Parathyroid adenoma (tissue), 2 donors: Measurements from ENCODE around the gene GNAZ.

Experiments used
- H2AFZ ChIP-seq: fragments of 300-600 bp; sonication (generic); one replicate; pipeline ENCODE4 v1.7.0; 2017; ENCODE audit warnings: antibody characterized with exemption, mild to moderate bottlenecking
- H3K27ac ChIP-seq: fragments of 300-600 bp; sonication (generic); one replicate; pipeline ENCODE4 v1.7.0; 2017
- H3K27me3 ChIP-seq: fragments of 300-600 bp; sonication (generic); one replicate; pipeline ENCODE4 v1.7.0; 2017; ENCODE audit warnings: low read length; ENCODE audit not compliant: control insufficient read depth, insufficient read depth
- H3K36me3 ChIP-seq: fragments of 300-600 bp; sonication (generic); one replicate; pipeline ENCODE4 v1.7.0; 2017; ENCODE audit warnings: low read length; ENCODE audit not compliant: control insufficient read depth, insufficient read depth
- H3K4me1 ChIP-seq: fragments of 300-600 bp; sonication (generic); one replicate; pipeline ENCODE4 v1.7.0; 2017; ENCODE audit warnings: control low read depth
- H3K4me2 ChIP-seq: fragments of 300-600 bp; sonication (generic); one replicate; pipeline ENCODE4 v1.7.0; 2017; ENCODE audit warnings: low read length
- H3K4me3 ChIP-seq: fragments of 300-600 bp; sonication (generic); one replicate; pipeline ENCODE4 v1.7.0; 2017; ENCODE audit warnings: low read depth, low read length
- H3K79me2 ChIP-seq: fragments of 300-600 bp; sonication (generic); one replicate; pipeline ENCODE4 v1.7.0; 2017; ENCODE audit warnings: control low read depth
- H3K9ac ChIP-seq: fragments of 300-600 bp; sonication (generic); one replicate; pipeline ENCODE4 v1.7.0; 2017; ENCODE audit warnings: mild to moderate bottlenecking
- H3K9me3 ChIP-seq: fragments of 300-600 bp; sonication (generic); one replicate; pipeline ENCODE4 v1.7.0; 2017; ENCODE audit warnings: low read length; ENCODE audit not compliant: control insufficient read depth
- CTCF ChIP-seq: fragments of 300-600 bp; sonication (generic); IDR thresholded peaks from one replicate; pipeline ENCODE4 v1.7.0; 2017; ENCODE audit warnings: antibody characterized with exemption, mild to moderate bottlenecking
- donor health status: primary hyperparathyroidism.

GNAZ gene

GRCh38 chr22:23112472-23113012 is 42.2 kb downstream of the GNAZ start:
- no peak overlapping the region for H2AFZ ChIP-seq
- H3K79me2 ChIP-seq, result no peaks in the 10 kb centered on the region
- no peak overlapping the region for H3K27ac ChIP-seq
- no peaks in the 10 kb centered on the region for H3K9me3 ChIP-seq
- H3K4me2 ChIP-seq, result no peak overlapping the region
- TF ChIP-seq CTCF, result no peak
- no peaks in the 10 kb centered on the region for H3K27me3 ChIP-seq
- H3K4me3 ChIP-seq, result no peak overlapping the region
- H3K9ac ChIP-seq, result no peak overlapping the region
- no peaks in the 10 kb centered on the region for H3K36me3 ChIP-seq
- H3K4me1 ChIP-seq, result no peaks in the 10 kb centered on the region

GRCh38 chr22:23113067-23113846 is 42.9 kb downstream of the GNAZ start:
- H3K4me2 ChIP-seq, result no peak overlapping the region
- no peak overlapping the region for H3K4me3 ChIP-seq
- H3K4me1 ChIP-seq, result no peaks in the 10 kb centered on the region
- no peak overlapping the region for H3K27ac ChIP-seq
- no peak overlapping the region for H3K9ac ChIP-seq
- no peak overlapping the region for H2AFZ ChIP-seq
- no peaks in the 10 kb centered on the region for H3K27me3 ChIP-seq
- TF ChIP-seq CTCF, result no peak
- H3K9me3 ChIP-seq, result no peaks in the 10 kb centered on the region
- no peaks in the 10 kb centered on the region for H3K79me2 ChIP-seq
- no peaks in the 10 kb centered on the region for H3K36me3 ChIP-seq

- no peak overlapping the region for H3K4me3 ChIP-seq
- H3K9ac ChIP-seq, result no peak overlapping the region
- H3K9me3 ChIP-seq, result no peaks in the 10 kb centered on the region
- H3K79me2 ChIP-seq, result no peaks in the 10 kb centered on the region
- no peaks in the 10 kb centered on the region for H3K27me3 ChIP-seq
- no peaks in the 10 kb centered on the region for H3K36me3 ChIP-seq
- no peaks in the 10 kb centered on the region for H3K4me1 ChIP-seq
- H2AFZ ChIP-seq, result no peak overlapping the region
- H3K4me2 ChIP-seq, result no peak overlapping the region
- TF ChIP-seq CTCF, result no peak
- H3K27ac ChIP-seq, result no peak overlapping the region
Measured at GRCh38 chr22:23113847-23114720, 43.8 kb downstream of the GNAZ start.

- no peaks in the 10 kb centered on the region for H3K27me3 ChIP-seq
- no peaks in the 10 kb centered on the region for H3K79me2 ChIP-seq
- no peaks in the 10 kb centered on the region for H3K9me3 ChIP-seq
- H3K27ac ChIP-seq, result no peak overlapping the region
- no peak overlapping the region for H3K9ac ChIP-seq
- no peak overlapping the region for H3K4me2 ChIP-seq
- H2AFZ ChIP-seq, result no peak overlapping the region
- no peaks in the 10 kb centered on the region for H3K4me1 ChIP-seq
- no peaks in the 10 kb centered on the region for H3K36me3 ChIP-seq
- H3K4me3 ChIP-seq, result no peak overlapping the region
- TF ChIP-seq CTCF, result no peak
Measured at GRCh38 chr22:23114721-23115020, 44.4 kb downstream of the GNAZ start.
